Measurements from ENCODE around the gene RAD21L1. TPM values are rescaled to one million over a fixed set of nuclear protein-coding genes. Genes with fewer than 3 reads are reported as not detected.

RAD21L1 gene
- total and polyA plus RNA-seq, 2 of the 8 experiments (the other 6 are each of a cell fraction or from before 2014, with no cell fraction given): 0.06 to 0.26 TPM

DNA sequence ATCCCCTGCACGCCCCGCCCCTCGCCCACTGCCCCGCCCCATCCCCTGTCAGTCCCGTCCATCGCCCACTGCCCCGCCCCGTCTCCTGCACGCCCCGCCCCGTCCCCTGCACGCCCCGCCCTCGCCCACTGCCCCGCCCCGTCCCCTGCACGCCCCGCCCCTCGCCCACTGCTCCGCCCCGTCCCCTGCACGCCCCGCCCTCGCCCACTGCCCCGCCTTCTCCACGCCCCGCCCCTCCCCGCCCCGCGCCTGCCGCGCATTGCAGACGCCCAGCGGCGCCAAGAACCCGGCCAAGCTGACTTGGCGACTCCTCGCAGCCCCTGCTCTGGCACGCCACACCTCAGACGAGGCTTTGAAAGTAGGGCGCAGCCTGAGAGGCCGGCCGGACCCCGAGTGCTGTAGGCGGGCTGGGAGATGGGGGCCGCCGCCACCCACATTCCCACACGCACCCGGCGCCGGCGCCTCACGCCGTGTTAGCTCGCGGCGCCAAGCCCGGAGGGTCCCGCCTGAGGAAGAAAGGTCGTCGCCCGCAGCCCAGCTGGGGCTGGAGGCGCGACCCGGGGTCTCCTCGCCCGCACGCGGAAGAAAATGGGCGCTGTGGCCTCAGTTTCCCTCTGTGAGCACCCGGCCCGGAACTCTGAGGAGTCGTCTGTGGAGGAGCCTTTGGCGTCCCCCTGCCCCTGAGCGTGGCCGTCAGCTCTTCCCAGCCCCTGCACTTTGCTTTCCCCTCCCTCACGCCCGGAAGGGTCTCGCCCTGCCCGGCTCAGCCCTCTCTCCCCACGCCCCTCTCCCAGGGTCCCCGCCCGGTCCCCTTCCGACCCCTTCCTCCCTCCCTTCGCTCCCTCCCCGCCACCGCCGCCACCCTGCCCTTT, at the start of gene RAD21L1 (continued):
- TF ChIP-seq TAF1 (IDR thresholded peaks at IDR 0.05; ENCODE audit: low read depth, low read length) (peak; percentile 66; the same call in 1 of the 2 replicates), CBX5 (IDR thresholded peaks at IDR 0.05; ENCODE audit: low read depth, low read length) (no peak), EP300 (IDR thresholded peaks at IDR 0.05; ENCODE audit: borderline replicate concordance in 1 of 2, low read depth in 2 of 2, low read length in 2 of 2) (no peak), TAF7 (optimal IDR thresholded peaks at IDR 0.05; ENCODE audit: borderline replicate concordance, low read depth, low read length) (peak; percentile 63), POLR2AphosphoS5 (IDR thresholded peaks at IDR 0.05; ENCODE audit: low read depth, low read length) (peak; percentile 60; the same call in 1 of the 2 replicates), SIN3A (conservative IDR thresholded peaks at IDR 0.05 in 1 of 2, IDR thresholded peaks at IDR 0.05 in 1 of 2; ENCODE audit: low read depth in 1 of 2, low read length in 2 of 2) (peak in 1 of 2 experiments; percentile 53; a peak in 1 of 4 replicates), KDM4A (IDR thresholded peaks at IDR 0.05; ENCODE audit: low read depth, low read length, severe bottlenecking) (peak; percentile 89), ASH2L (IDR thresholded peaks at IDR 0.05; ENCODE audit: low read length) (peak; percentile 71)
- TF ChIP-seq, protein P1, sequence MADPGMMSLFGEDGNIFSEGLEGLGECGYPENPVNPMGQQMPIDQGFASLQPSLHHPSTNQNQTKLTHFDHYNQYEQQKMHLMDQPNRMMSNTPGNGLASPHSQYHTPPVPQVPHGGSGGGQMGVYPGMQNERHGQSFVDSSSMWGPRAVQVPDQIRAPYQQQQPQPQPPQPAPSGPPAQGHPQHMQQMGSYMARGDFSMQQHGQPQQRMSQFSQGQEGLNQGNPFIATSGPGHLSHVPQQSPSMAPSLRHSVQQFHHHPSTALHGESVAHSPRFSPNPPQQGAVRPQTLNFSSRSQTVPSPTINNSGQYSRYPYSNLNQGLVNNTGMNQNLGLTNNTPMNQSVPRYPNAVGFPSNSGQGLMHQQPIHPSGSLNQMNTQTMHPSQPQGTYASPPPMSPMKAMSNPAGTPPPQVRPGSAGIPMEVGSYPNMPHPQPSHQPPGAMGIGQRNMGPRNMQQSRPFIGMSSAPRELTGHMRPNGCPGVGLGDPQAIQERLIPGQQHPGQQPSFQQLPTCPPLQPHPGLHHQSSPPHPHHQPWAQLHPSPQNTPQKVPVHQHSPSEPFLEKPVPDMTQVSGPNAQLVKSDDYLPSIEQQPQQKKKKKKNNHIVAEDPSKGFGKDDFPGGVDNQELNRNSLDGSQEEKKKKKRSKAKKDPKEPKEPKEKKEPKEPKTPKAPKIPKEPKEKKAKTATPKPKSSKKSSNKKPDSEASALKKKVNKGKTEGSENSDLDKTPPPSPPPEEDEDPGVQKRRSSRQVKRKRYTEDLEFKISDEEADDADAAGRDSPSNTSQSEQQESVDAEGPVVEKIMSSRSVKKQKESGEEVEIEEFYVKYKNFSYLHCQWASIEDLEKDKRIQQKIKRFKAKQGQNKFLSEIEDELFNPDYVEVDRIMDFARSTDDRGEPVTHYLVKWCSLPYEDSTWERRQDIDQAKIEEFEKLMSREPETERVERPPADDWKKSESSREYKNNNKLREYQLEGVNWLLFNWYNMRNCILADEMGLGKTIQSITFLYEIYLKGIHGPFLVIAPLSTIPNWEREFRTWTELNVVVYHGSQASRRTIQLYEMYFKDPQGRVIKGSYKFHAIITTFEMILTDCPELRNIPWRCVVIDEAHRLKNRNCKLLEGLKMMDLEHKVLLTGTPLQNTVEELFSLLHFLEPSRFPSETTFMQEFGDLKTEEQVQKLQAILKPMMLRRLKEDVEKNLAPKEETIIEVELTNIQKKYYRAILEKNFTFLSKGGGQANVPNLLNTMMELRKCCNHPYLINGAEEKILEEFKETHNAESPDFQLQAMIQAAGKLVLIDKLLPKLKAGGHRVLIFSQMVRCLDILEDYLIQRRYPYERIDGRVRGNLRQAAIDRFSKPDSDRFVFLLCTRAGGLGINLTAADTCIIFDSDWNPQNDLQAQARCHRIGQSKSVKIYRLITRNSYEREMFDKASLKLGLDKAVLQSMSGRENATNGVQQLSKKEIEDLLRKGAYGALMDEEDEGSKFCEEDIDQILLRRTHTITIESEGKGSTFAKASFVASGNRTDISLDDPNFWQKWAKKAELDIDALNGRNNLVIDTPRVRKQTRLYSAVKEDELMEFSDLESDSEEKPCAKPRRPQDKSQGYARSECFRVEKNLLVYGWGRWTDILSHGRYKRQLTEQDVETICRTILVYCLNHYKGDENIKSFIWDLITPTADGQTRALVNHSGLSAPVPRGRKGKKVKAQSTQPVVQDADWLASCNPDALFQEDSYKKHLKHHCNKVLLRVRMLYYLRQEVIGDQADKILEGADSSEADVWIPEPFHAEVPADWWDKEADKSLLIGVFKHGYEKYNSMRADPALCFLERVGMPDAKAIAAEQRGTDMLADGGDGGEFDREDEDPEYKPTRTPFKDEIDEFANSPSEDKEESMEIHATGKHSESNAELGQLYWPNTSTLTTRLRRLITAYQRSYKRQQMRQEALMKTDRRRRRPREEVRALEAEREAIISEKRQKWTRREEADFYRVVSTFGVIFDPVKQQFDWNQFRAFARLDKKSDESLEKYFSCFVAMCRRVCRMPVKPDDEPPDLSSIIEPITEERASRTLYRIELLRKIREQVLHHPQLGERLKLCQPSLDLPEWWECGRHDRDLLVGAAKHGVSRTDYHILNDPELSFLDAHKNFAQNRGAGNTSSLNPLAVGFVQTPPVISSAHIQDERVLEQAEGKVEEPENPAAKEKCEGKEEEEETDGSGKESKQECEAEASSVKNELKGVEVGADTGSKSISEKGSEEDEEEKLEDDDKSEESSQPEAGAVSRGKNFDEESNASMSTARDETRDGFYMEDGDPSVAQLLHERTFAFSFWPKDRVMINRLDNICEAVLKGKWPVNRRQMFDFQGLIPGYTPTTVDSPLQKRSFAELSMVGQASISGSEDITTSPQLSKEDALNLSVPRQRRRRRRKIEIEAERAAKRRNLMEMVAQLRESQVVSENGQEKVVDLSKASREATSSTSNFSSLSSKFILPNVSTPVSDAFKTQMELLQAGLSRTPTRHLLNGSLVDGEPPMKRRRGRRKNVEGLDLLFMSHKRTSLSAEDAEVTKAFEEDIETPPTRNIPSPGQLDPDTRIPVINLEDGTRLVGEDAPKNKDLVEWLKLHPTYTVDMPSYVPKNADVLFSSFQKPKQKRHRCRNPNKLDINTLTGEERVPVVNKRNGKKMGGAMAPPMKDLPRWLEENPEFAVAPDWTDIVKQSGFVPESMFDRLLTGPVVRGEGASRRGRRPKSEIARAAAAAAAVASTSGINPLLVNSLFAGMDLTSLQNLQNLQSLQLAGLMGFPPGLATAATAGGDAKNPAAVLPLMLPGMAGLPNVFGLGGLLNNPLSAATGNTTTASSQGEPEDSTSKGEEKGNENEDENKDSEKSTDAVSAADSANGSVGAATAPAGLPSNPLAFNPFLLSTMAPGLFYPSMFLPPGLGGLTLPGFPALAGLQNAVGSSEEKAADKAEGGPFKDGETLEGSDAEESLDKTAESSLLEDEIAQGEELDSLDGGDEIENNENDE (IDR thresholded peaks at IDR 0.05; ENCODE audit: insufficient replicate concordance, low read length): no peak

All from H1 (cell line).